Stimulated activated CD4-positive, alpha-beta T cell treated with anti-CD3 and anti-CD28 coated beads, Interleukin-2, amount 100 ng/mL, for 48 hours (primary cell): Measurements from ENCODE around the gene C11orf58.

ENCODE experiments used
- DNase-seq, 2 donors: peaks; one replicate each; pipeline ENCODE4 v3.0.0-alpha.2; 2020

The C11orf58 gene

GRCh38 chr11:16805938-16806337 lies 67.5 kb downstream of the C11orf58 start:
- no peak for DNase-seq

- no peak for DNase-seq
Observed at GRCh38 chr11:16806791-16807190, 68.3 kb downstream of the C11orf58 start.

- DNase-seq: no peak
Observed at GRCh38 chr11:16807306-16807705, 68.9 kb downstream of the C11orf58 start.
